Activated B cell treated with CpG ODN at 0.5 μM for 24 hours (primary cell): Measurements from ENCODE around the gene ZNF503. TPM values are rescaled to one million over a fixed set of nuclear protein-coding genes. Genes with fewer than 3 reads are reported as not detected.
"Not testable (repeated sequence)": the region's sequence is repeated elsewhere in the genome, so short reads cannot be mapped to it uniquely, and the experiment has no call there.

Experiments
- ATAC-seq: fragments of 200-7000 bp; cut with Tn5 transposase; one replicate; pipeline ENCODE4 v1.10.0; 2021; ENCODE audit warnings: low read depth, mild to moderate bottlenecking, moderate library complexity
- CTCF ChIA-PET: fragments of 350-600 bp; sonication (Branson Sonifier 250); formaldehyde crosslinking; loops from one replicate; lab custom pipeline; 2021; ENCODE audit warnings: antibody characterized with exemption; lab: Charles Lee
- POLR2A ChIA-PET: fragments of 350-600 bp; sonication (Branson Sonifier 250); formaldehyde crosslinking; loops from one replicate; lab custom pipeline; 2021; ENCODE audit warnings: antibody characterized with exemption; lab: Charles Lee
- DNase-seq: peaks from one replicate; pipeline ENCODE4 v3.0.0; 2022
- H3K27ac Mint-ChIP-seq: one replicate; pipeline ENCODE4 v1.8.0; 2020; ENCODE audit warnings: mixed read lengths
- H3K27me3 Mint-ChIP-seq: one replicate; pipeline ENCODE4 v1.8.0; 2021; ENCODE audit warnings: mixed read lengths
- H3K36me3 Mint-ChIP-seq: one replicate; pipeline ENCODE4 v1.8.0; 2021; ENCODE audit warnings: low read depth, mixed read lengths
- H3K4me1 Mint-ChIP-seq: one replicate; pipeline ENCODE4 v1.8.0; 2021; ENCODE audit warnings: mixed read lengths
- H3K4me3 Mint-ChIP-seq: one replicate; pipeline ENCODE4 v1.8.0; 2020; ENCODE audit warnings: mild to moderate bottlenecking, mixed read lengths
- H3K9me3 Mint-ChIP-seq: one replicate; pipeline ENCODE4 v1.8.0; 2020; ENCODE audit warnings: mixed read lengths
- CTCF ChIP-seq: fragments of 200-600 bp; IDR thresholded peaks from one replicate; pipeline ENCODE4 v1.8.0; 2022; ENCODE audit warnings: antibody characterized with exemption, mild to moderate bottlenecking
- intact Hi-C: fragments of 100-400 bp; cut with micrococcal nuclease; formaldehyde crosslinking; loops from one replicate; pipeline ENCODE4 v1.15.1; 2024
- total RNA-seq: library from RNA; stranded (reverse); gene quantifications from 2 replicates; pipeline ENCODE4 v1.2.3, GENCODE V29; 2022

ZNF503 gene
- total RNA-seq, 1 donor from 2014 or later = not detected

GRCh38 chr10:75375838-75376237 is 25.7 kb downstream of the ZNF503 start:
- intact Hi-C loops = no loop called here

GRCh38 chr10:75371010-75371409 is 30.6 kb downstream of the ZNF503 start:
- H3K9me3 Mint-ChIP-seq = peaks cover 8% of the 10 kb centered on the region
- ChIA-PET POLR2A (no interaction called here), CTCF (no interaction called here)
- peaks cover 9% of the 10 kb centered on the region for H3K27me3 Mint-ChIP-seq
- no peaks in the 10 kb centered on the region for H3K36me3 Mint-ChIP-seq
- intact Hi-C loops = no loop called here
- TF ChIP-seq CTCF = no peak
- no peak overlapping the region for H3K27ac Mint-ChIP-seq
- DNase-seq (no peak), ATAC-seq (no peak)
- H3K4me1 Mint-ChIP-seq = peaks cover 6% of the 10 kb centered on the region
- H3K4me3 Mint-ChIP-seq = no peak overlapping the region

More at GRCh38 chr10:75375838-75376237, 25.7 kb downstream of the ZNF503 start:
- H3K9me3 Mint-ChIP-seq = no peaks in the 10 kb centered on the region
- DNase-seq (no peak), ATAC-seq (peak; percentile 45)
- peaks cover 4% of the 10 kb centered on the region for H3K27me3 Mint-ChIP-seq
- H3K4me3 Mint-ChIP-seq = no peak overlapping the region
- CTCF ChIA-PET = no interaction called here
- POLR2A ChIA-PET = no interaction called here
- no peaks in the 10 kb centered on the region for H3K36me3 Mint-ChIP-seq
- H3K27ac Mint-ChIP-seq = no peak overlapping the region
- no peak for TF ChIP-seq CTCF
- H3K4me1 Mint-ChIP-seq = peaks cover 8% of the 10 kb centered on the region

GRCh38 chr10:75369838-75370237 is 31.7 kb downstream of the ZNF503 start:
- POLR2A ChIA-PET, intact Hi-C loops, H3K4me3 Mint-ChIP-seq, DNase-seq, H3K4me1 Mint-ChIP-seq, ATAC-seq, H3K36me3 Mint-ChIP-seq, H3K27ac Mint-ChIP-seq, H3K9me3 Mint-ChIP-seq, CTCF ChIA-PET: not testable (repeated sequence)
- peaks cover 15% of the 10 kb centered on the region for H3K27me3 Mint-ChIP-seq

- CTCF ChIA-PET = no interaction called here
- DNase-seq (no peak), ATAC-seq (no peak)
- no peak for TF ChIP-seq CTCF
- intact Hi-C loops = no loop called here
- Mint-ChIP-seq H3K4me1 (no peaks in the 10 kb centered on the region), H3K27ac (no peak overlapping the region), H3K9me3 (peaks cover 8% of the 10 kb centered on the region), H3K4me3 (no peak overlapping the region), H3K27me3 (peaks cover 16% of the 10 kb centered on the region), H3K36me3 (no peaks in the 10 kb centered on the region)
- POLR2A ChIA-PET = no interaction called here
Observed at GRCh38 chr10:75367901-75368300, 33.7 kb downstream of the ZNF503 start.

- no peaks in the 10 kb centered on the region for H3K4me1 Mint-ChIP-seq
- H3K27me3 Mint-ChIP-seq = peaks cover 19% of the 10 kb centered on the region
- no peak for TF ChIP-seq CTCF
- no peak for ATAC-seq
- intact Hi-C loops = no loop called here
- ChIA-PET POLR2A (no interaction called here), CTCF (no interaction called here)
- H3K36me3 Mint-ChIP-seq = no peaks in the 10 kb centered on the region
- DNase-seq = no peak
- H3K27ac Mint-ChIP-seq = no peak overlapping the region
- peaks cover 8% of the 10 kb centered on the region for H3K9me3 Mint-ChIP-seq
- H3K4me3 Mint-ChIP-seq = no peak overlapping the region
Observed at GRCh38 chr10:75367021-75367487, 34.5 kb downstream of the ZNF503 start.

- Mint-ChIP-seq H3K27ac (no peak overlapping the region), H3K4me1 (no peaks in the 10 kb centered on the region), H3K36me3 (no peaks in the 10 kb centered on the region), H3K27me3 (peaks cover 21% of the 10 kb centered on the region), H3K9me3 (no peaks in the 10 kb centered on the region), H3K4me3 (no peak overlapping the region)
- intact Hi-C loops = no loop called here
- no peak for DNase-seq
- CTCF ChIA-PET = no interaction called here
- ATAC-seq = no peak
- POLR2A ChIA-PET = no interaction called here
- no peak for TF ChIP-seq CTCF
Observed at GRCh38 chr10:75363431-75363830, 38.1 kb downstream of the ZNF503 start.

GRCh38 chr10:75359876-75360275 is 41.7 kb downstream of the ZNF503 start:
- intact Hi-C loops, H3K9me3 Mint-ChIP-seq, H3K4me3 Mint-ChIP-seq, H3K27ac Mint-ChIP-seq, H3K4me1 Mint-ChIP-seq, CTCF ChIA-PET, DNase-seq, ATAC-seq, H3K36me3 Mint-ChIP-seq, POLR2A ChIA-PET: not testable (repeated sequence)
- H3K27me3 Mint-ChIP-seq = peaks cover 17% of the 10 kb centered on the region
